ENCODE data around the gene C20orf204.

DNA sequence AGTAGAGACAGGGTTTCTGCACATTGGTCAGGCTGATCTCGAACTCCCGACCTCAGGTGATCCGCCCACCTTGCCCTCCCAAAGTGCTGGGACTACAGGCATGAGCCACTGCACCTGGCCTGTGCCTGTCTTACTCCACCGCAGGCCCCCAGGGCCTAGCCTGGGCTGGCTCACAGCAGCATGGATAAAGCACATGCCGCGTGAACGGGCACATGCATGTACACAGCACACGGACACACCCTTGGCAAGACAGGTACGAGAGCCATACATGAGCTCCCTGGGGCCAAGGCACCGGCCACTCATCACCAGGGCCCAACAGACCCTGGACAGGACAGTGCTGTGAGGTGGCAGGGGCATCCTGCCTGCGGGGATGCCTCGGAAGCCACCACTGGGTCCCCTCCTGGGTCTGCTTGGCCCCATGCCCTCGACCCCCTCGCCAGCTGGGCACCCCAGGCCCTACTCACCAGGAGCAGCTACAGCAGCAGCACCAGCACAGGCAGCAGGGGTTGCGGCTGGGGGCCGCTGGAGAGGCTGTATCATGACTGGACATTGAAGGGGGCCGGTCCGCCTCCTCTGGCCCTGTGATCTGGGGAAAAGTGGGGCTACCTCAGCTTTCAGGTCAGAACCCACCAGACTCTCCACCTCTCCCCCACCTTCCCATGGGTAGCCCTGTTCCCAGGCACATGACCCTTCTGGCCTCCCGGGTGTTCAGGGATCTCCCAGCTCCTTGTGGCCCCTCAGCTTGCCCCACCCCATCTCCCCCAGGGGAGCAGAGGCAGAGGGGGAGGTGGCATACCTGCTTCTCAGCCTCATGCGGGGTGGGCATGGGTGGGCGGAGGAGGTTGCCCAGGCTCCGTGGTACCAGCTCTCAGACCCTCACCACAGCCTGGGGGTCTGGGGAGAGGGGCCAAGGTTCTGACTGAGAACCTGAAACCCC lies 40.3 kb downstream of the C20orf204 start:
- TF ChIP-seq, protein P1, sequence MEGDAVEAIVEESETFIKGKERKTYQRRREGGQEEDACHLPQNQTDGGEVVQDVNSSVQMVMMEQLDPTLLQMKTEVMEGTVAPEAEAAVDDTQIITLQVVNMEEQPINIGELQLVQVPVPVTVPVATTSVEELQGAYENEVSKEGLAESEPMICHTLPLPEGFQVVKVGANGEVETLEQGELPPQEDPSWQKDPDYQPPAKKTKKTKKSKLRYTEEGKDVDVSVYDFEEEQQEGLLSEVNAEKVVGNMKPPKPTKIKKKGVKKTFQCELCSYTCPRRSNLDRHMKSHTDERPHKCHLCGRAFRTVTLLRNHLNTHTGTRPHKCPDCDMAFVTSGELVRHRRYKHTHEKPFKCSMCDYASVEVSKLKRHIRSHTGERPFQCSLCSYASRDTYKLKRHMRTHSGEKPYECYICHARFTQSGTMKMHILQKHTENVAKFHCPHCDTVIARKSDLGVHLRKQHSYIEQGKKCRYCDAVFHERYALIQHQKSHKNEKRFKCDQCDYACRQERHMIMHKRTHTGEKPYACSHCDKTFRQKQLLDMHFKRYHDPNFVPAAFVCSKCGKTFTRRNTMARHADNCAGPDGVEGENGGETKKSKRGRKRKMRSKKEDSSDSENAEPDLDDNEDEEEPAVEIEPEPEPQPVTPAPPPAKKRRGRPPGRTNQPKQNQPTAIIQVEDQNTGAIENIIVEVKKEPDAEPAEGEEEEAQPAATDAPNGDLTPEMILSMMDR (IDR thresholded peaks at IDR 0.05; ENCODE audit: extremely low read depth in 1 of 2, insufficient read depth in 1 of 2, low read depth in 1 of 2, low read length in 2 of 2): no peak
- TF ChIP-seq POLR2A (IDR thresholded peaks at IDR 0.05; ENCODE audit: low read depth, low read length) (no peak), FOS (IDR thresholded peaks at IDR 0.05; ENCODE audit: borderline replicate concordance, insufficient read depth, low read length) (no peak), POLR2AphosphoS5 (IDR thresholded peaks at IDR 0.05; ENCODE audit: insufficient read depth, low read depth, low read length) (no peak), EZH2 (IDR thresholded peaks at IDR 0.05; ENCODE audit: borderline replicate concordance, low read depth, low read length, severe bottlenecking) (no peak), GATA2 (IDR thresholded peaks at IDR 0.05; ENCODE audit: insufficient read depth, insufficient read length, low read depth, low read length) (no peak), MYC (IDR thresholded peaks at IDR 0.05; ENCODE audit: low read depth, low read length) (no peak), JUN (IDR thresholded peaks at IDR 0.05; ENCODE audit: borderline replicate concordance, insufficient read depth, insufficient read length, low read depth) (no peak)
- TF ChIP-seq, protein P2, sequence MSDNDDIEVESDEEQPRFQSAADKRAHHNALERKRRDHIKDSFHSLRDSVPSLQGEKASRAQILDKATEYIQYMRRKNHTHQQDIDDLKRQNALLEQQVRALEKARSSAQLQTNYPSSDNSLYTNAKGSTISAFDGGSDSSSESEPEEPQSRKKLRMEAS (IDR thresholded peaks at IDR 0.05; ENCODE audit: insufficient read depth, insufficient read length): no peak

Data from endothelial cell of umbilical vein (primary cell).